Hematopoietic multipotent progenitor cell treated with erythropoietin and hydrocortisone succinate and interleukin-3 and kit ligand, for 8 days (in vitro differentiated cells): ENCODE results near the gene KANK4.

Source experiments
- DNase-seq: peaks from one replicate; pipeline ENCODE4 v3.0.0-alpha.2; 2015

The KANK4 gene

GRCh38 chr1:62318756-62319544, at the start of gene KANK4:
Gene KANK4 (minus strand): TSS chr1:62319434. CDS start chr1:62281564, 37,870 bp downstream.
- no peak for DNase-seq

GRCh38 chr1:62368989-62369388, 49.8 kb upstream of the KANK4 start:
- no peak for DNase-seq

- DNase-seq, result no peak
These were observed 47.8 kb upstream of the KANK4 start for GRCh38 chr1:62367005-62367557.

- DNase-seq, result no peak
These were observed 45.5 kb upstream of the KANK4 start for GRCh38 chr1:62364721-62365120.

GRCh38 chr1:62362926-62363325, 43.7 kb upstream of the KANK4 start:
- DNase-seq, result no peak

- DNase-seq, result no peak
These were observed 43.1 kb upstream of the KANK4 start for GRCh38 chr1:62362061-62362917.

GRCh38 chr1:62361431-62361830, 42.2 kb upstream of the KANK4 start:
- DNase-seq, result no peak

GRCh38 chr1:62358665-62359373, 39.6 kb upstream of the KANK4 start:
- no peak for DNase-seq

GRCh38 chr1:62357916-62358315, 38.7 kb upstream of the KANK4 start:
- no peak for DNase-seq

- no peak for DNase-seq
These were observed 37.1 kb upstream of the KANK4 start for GRCh38 chr1:62356257-62356835.

- DNase-seq, result no peak
These were observed 35.9 kb upstream of the KANK4 start for GRCh38 chr1:62355095-62355494.

GRCh38 chr1:62353853-62354252, 34.6 kb upstream of the KANK4 start:
- DNase-seq, result no peak

- DNase-seq, result no peak
These were observed 33.2 kb upstream of the KANK4 start for GRCh38 chr1:62352387-62352786.

GRCh38 chr1:62349470-62350233, 30.4 kb upstream of the KANK4 start:
- no peak for DNase-seq

- DNase-seq, result no peak
These were observed 27.7 kb upstream of the KANK4 start for GRCh38 chr1:62346886-62347285.

- DNase-seq, result no peak
These were observed 24.7 kb upstream of the KANK4 start for GRCh38 chr1:62343911-62344310.

GRCh38 chr1:62342270-62342669, 23.0 kb upstream of the KANK4 start:
- DNase-seq, result no peak

GRCh38 chr1:62341615-62342014, 22.4 kb upstream of the KANK4 start:
- no peak for DNase-seq

- no peak for DNase-seq
These were observed 21.9 kb upstream of the KANK4 start for GRCh38 chr1:62341089-62341488.

- DNase-seq, result no peak
These were observed 18.7 kb upstream of the KANK4 start for GRCh38 chr1:62337706-62338631.
